RPMI8226 (cell line): Measurements from ENCODE around the gene VCX.
"Not testable (repeated sequence)": the region's sequence is repeated elsewhere in the genome, so short reads cannot be mapped to it uniquely, and the experiment has no call there.

Source experiments
- DNase-seq: peaks from one replicate; pipeline ENCODE4 v3.0.0-alpha.2; 2015

Gene VCX

DNA sequence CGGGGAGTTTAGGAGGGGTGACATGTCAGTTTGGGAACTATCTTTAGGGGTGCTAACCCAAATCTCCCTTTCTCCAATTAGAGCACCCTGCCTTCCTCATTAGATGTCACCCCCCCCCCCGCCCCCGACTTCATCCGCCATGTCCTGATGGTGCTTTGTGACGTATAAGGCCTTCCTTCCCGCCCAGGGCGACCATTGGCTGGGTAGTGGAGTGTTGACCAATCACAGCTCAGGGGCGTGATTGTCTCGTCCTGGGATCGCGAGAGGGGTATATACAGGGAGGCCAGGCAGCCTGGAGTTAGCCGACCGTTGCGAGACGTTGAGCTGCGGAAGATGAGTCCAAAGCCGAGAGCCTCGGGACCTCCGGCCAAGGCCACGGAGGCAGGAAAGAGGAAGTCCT is at the start of gene VCX:
Gene VCX, plus strand, starts transcription at position 301 of the 400 bp plus-strand sequence. Its CDS starts 33 bp downstream, at position 334.
- not testable (repeated sequence) for DNase-seq

DNA sequence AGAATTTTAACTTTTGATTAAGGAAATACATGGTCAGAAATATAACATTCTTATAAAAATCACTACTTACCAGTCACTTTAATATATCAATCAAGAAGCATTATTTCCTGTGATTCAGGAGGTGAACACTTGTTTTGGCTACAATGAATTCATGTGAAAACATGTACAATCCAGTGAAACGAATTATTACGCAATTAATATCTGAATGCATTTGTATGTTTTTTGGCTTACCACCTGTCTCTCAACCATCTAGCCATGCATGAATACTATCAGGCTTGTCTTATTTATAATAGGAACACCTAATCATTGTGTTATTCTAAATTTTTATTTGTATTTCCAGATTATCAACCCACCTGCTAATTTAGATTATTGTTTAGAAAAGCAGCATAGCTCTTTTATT is 44.6 kb upstream of the VCX start:
- DNase-seq, result no peak

DNA sequence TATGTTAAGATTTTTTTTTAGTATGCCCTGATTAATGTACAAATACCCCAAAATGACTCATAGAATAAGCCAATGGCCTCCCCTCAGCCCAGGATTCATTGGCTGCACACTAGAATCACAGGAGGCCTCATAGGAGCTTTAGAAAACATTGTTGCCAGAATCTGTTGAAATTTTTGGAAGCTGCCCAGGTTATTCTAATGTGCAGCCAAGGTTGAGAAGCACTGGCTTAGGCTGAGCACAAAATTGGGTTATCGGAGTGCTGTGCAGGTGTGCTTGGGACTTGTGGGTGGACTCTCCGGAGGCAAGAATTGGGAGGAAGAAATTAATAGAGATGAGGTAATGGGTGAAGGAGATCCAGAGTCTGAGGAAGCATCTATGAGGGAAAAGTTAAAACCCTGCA is 41.3 kb upstream of the VCX start:
- no peak for DNase-seq

DNA sequence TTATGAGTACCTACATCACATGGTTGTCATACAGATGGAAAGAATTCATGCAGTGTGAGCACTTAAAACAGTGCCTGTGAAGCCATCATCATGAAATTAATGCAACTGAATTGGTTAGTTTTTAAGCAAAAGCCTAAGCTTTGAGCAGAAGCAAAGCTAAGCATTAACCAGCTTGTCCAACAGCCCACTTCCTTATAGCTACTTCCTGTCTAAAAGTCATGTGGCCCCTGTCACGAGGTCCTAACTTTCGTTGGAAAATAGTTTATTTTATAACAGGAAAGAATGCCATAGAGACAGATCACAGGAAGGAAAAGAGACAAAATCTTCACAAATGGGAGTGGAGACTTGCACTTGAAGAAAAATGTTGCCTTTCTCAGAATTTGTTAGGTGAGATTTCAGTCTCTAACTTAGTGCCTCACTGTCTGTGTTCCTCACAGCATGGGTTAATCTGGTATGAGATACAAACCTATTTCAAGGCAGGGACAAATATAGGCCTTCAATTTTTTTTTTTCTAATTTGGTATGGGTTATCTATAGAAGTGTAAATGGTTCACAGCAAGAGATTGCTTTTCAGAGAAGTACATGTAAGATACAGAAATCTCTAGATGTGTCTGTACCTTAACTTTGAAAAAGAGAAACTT is 27.7 kb upstream of the VCX start:
- DNase-seq, result no peak

DNA sequence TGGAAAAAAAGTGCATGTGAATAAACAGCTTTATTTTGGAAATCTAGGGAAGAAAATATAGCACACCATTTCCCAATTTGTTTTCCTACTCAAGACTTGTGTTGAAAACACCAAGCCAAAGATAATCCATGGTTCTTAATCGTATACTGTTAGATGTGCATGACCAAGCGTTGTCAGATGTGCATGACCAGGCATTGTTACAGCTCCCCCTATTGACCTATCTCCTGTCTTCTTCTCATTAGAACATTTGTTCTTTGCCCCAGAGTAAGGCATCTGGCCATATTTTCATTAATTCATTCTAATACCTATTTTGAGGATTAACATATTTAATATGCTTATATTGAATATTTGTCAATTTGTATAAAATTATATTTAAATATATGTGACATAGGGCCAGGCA is 14.4 kb upstream of the VCX start:
- no peak for DNase-seq

DNA sequence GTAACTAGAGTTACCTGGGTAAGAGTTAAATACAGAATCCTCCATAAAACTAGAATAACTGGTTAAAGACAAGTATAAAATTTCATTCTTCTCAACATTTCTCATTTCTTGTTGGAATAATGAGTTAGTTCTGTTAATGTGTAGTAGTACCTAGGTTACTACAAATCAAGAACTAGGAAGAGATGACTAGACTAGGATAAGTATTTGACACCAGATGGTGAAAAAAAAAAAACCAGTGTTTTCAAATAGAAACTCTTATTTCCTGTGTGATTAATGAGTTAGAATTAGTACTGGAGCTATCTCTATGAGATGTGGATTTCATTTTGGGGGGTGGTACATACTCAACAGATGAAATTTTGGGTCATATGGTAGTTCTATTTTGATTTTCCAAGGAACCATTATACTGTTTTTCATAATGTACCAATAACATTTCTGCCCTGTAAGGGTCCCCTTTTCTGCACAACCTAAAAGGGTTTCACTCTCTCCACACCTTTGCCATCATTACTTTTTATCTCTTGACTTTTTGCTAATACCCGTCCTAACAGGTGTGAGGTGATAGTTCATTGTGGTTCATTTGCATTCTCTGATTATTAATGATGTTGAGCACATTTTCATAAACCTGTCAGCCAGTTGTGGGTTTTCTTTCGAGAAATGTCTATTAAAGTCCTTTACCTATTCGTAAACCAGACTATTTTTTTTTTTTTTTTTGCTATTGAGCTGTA is 1.7 kb upstream of the VCX start:
- no peak for DNase-seq

DNA sequence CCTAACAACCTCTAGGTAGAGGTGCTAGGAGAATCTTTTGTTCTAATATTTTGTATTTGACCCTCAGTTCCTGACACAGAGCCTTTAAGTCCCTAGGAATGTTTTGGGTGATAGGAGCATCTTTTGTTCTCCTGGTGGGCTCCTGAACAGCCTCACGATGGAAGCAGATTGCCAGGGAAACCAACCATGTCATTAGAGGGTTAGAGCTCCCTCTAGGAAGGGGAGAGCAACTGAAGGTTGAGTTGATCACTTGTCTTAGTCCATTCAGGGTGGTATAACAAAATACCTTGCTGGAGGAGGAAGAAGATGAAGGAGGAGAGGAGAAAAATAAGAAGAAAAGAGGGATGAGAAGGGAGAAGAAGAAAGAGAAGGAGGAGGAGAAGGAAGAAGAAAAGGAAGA is 9.2 kb downstream of the VCX start:
- DNase-seq, result no peak

DNA sequence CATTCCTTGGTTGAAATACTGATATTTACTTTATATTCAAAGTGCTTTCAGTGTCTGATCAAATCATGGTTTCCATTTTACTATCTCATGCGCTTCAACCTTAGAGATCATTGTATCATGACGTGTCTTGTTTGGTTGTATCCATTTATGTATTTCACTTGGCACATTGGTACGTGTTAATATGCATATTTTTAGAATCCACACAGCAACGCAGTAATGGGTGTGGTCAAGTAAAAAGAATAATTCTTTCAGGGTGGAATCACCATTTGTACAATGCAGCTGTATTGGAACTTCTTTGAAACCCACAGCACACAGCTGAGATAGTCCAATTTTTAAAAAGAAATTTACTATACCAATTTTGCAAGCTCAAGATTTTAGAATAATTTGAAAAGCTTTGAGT is 29.1 kb downstream of the VCX start:
- DNase-seq, result no peak

DNA sequence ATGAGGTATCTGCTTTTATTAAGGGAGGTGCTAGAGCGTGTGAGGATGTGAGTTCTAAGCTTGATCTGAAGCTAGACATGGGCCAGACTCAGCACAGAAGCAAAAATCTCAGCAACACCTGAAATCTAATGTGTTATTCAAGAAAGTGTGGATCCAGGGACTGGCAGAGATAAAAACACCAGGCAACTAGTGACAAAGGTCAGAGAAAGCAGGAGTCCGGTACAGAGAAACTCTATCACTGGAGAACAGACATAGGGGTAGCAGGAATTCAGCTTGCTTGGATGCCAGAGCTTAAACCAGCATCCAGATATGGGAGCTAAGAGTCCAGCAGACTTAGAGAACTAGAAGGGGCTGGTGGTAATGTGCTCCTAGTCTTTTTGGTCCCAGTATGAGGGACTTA is 34.0 kb downstream of the VCX start:
- DNase-seq, result no peak

DNA sequence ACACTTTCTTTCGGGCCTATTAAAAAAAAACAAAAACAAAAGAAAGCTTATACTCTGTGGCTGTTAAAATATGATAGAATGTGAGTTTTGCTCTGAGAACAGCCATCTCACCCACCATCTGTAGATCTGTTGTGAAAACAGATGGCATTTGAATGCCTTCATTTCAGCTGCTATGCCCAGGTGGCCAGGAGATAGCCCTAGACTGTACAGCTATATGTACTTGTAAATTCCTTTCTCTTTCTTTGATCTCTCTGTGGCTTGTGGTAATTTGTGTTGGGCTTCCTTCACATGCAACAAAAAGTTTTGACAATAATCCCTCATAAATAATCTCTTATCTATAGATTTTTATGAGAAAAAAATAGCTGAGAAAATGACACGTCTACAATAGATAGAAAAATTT is 46.2 kb downstream of the VCX start:
- DNase-seq, result no peak

DNA sequence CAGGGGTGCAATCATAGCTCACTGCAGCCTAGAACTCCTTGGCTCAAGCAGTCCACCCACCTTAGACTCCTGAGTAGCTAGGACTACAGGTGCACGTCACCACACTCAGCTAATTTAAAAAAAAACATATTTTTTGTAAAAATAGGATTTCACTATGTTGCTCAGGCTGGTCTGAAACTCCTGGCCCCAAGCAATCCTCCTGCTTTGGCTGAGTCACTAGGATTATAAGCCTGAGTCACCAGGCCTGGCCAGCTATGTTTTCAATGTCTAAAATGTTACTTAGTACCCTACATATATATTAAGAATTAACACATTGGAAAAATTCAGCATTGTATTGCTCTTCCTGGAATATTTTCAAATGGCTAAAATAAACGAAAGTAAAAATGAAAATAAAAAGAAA is 46.7 kb downstream of the VCX start:
- no peak for DNase-seq

DNA sequence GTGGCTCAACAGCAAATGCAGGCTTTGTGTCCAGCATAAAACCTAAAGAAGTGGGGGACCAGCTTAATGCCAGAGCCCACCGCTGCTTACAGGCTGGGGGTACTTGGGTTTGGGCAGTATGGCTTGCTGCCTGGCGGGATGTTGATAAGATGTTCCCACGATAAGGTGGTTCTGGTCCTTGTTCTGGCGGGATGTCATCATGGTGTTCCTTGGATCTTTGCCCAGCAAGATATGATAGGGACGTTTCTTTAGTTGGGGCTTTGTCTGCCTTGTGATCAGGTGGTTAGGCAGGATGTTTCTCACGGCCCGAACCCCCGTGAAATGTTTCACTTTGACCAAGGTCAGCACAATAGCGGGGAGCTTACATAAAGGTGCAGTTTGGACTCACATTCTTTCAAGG is 49.0 kb downstream of the VCX start:
- DNase-seq, result no peak
